GM21576 (cell line): ENCODE measurements around the gene OSBPL9.
"Not testable (repeated sequence)": the region's sequence is repeated elsewhere in the genome, so short reads cannot be mapped to it uniquely, and the experiment has no call there.

ENCODE experiments used
- ATAC-seq: cut with Tn5 transposase; IDR thresholded peaks from one replicate; pipeline ENCODE4 v1.9.1; 2021; ENCODE audit warnings: mild to moderate bottlenecking, moderate library complexity; ENCODE audit not compliant: unreplicated experiment

The OSBPL9 gene

GRCh38 chr1:51761351-51761750 lies 144.5 kb downstream of the OSBPL9 start:
- ATAC-seq, result no peak

GRCh38 chr1:51768971-51769588 lies 152.2 kb downstream of the OSBPL9 start:
- peak; percentile 60 for ATAC-seq

- no peak for ATAC-seq
These were observed 159.5 kb downstream of the OSBPL9 start for GRCh38 chr1:51776408-51776807.

- ATAC-seq, result no peak
These were observed 164.0 kb downstream of the OSBPL9 start for GRCh38 chr1:51780927-51781326.

- no peak for ATAC-seq
These were observed 168.1 kb downstream of the OSBPL9 start for GRCh38 chr1:51784997-51785421.

GRCh38 chr1:51788938-51789337 lies 172.0 kb downstream of the OSBPL9 start:
- ATAC-seq, result no peak

- ATAC-seq, result no peak
These were observed 172.4 kb downstream of the OSBPL9 start for GRCh38 chr1:51789342-51789741.

- no peak for ATAC-seq
These were observed 173.5 kb downstream of the OSBPL9 start for GRCh38 chr1:51790385-51790784.

GRCh38 chr1:51791888-51792287 lies 175.0 kb downstream of the OSBPL9 start:
- no peak for ATAC-seq

GRCh38 chr1:51792864-51793263 lies 176.0 kb downstream of the OSBPL9 start:
- no peak for ATAC-seq

- ATAC-seq, result no peak
These were observed 177.4 kb downstream of the OSBPL9 start for GRCh38 chr1:51794260-51794659.

- no peak for ATAC-seq
These were observed 178.0 kb downstream of the OSBPL9 start for GRCh38 chr1:51794868-51795267.

GRCh38 chr1:51799372-51799771 lies 182.5 kb downstream of the OSBPL9 start:
- no peak for ATAC-seq

- ATAC-seq, result no peak
These were observed 197.6 kb downstream of the OSBPL9 start for GRCh38 chr1:51814513-51814912.

- ATAC-seq, result no peak
These were observed 201.6 kb downstream of the OSBPL9 start for GRCh38 chr1:51818487-51818886.

GRCh38 chr1:51819021-51819420 lies 202.1 kb downstream of the OSBPL9 start:
- ATAC-seq, result not testable (repeated sequence)

- ATAC-seq, result no peak
These were observed 202.9 kb downstream of the OSBPL9 start for GRCh38 chr1:51819810-51820209.

- ATAC-seq, result no peak
These were observed 212.2 kb downstream of the OSBPL9 start for GRCh38 chr1:51829058-51829457.

- ATAC-seq, result no peak
These were observed 216.8 kb downstream of the OSBPL9 start for GRCh38 chr1:51833700-51834099.

GRCh38 chr1:51837243-51837642 lies 220.4 kb downstream of the OSBPL9 start:
- ATAC-seq, result no peak
